ENCODE data around the gene WDR33.
A peak's percentile ranks its signal among the peaks of the same experiment; 100 is the strongest.

The WDR33 gene

DNA sequence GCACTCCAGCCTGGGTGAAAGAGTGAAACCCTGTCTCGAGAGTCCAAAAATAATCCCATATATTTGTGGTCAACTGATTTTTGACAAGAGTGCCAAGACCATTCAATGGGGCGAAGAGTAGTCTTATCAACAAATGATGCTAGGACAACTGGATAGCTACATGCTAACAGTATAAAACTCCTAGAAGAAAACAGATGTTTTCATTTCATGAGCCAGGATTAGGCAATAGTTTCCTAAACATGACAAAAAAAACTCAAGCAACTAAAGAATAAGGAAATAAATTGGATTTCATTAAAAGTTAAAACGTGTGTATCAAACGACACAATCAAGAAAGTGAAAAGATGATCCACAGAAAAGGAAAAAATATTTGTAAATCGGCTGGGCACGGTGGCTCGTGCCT, 141.9 kb downstream of the WDR33 start:
- no peak for TF ChIP-seq NFIC (IDR thresholded peaks at IDR 0.05)
- no peak for TF ChIP-seq RAD21 (IDR thresholded peaks at IDR 0.05; ENCODE audit: low read depth)
- TF ChIP-seq, protein P1, sequence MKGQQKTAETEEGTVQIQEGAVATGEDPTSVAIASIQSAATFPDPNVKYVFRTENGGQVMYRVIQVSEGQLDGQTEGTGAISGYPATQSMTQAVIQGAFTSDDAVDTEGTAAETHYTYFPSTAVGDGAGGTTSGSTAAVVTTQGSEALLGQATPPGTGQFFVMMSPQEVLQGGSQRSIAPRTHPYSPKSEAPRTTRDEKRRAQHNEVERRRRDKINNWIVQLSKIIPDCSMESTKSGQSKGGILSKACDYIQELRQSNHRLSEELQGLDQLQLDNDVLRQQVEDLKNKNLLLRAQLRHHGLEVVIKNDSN (IDR thresholded peaks at IDR 0.05): no peak
- TF ChIP-seq EGR1 (IDR thresholded peaks at IDR 0.05): no peak
- TF ChIP-seq EP300 (IDR thresholded peaks at IDR 0.05; ENCODE audit: borderline replicate concordance): no peak
- no peak for TF ChIP-seq FOXM1 (IDR thresholded peaks at IDR 0.05; ENCODE audit: borderline replicate concordance, low read depth)
- no peak for TF ChIP-seq REST (IDR thresholded peaks at IDR 0.05; ENCODE audit: low read depth)
- no peak for TF ChIP-seq TEAD4 (IDR thresholded peaks at IDR 0.05)
- TF ChIP-seq CEBPB (IDR thresholded peaks at IDR 0.05): no peak
- TF ChIP-seq MAX (IDR thresholded peaks at IDR 0.05): no peak
- TF ChIP-seq TCF12 (IDR thresholded peaks at IDR 0.05; ENCODE audit: low read depth): no peak
- TF ChIP-seq ZBTB7A (IDR thresholded peaks at IDR 0.05; ENCODE audit: low read depth): no peak
- TF ChIP-seq YY1 (IDR thresholded peaks at IDR 0.05; ENCODE audit: low read depth): no peak
- no peak for TF ChIP-seq CREB1 (IDR thresholded peaks at IDR 0.05; ENCODE audit: low read depth)
- no peak for TF ChIP-seq TAF1 (IDR thresholded peaks at IDR 0.05; ENCODE audit: low read depth)

DNA sequence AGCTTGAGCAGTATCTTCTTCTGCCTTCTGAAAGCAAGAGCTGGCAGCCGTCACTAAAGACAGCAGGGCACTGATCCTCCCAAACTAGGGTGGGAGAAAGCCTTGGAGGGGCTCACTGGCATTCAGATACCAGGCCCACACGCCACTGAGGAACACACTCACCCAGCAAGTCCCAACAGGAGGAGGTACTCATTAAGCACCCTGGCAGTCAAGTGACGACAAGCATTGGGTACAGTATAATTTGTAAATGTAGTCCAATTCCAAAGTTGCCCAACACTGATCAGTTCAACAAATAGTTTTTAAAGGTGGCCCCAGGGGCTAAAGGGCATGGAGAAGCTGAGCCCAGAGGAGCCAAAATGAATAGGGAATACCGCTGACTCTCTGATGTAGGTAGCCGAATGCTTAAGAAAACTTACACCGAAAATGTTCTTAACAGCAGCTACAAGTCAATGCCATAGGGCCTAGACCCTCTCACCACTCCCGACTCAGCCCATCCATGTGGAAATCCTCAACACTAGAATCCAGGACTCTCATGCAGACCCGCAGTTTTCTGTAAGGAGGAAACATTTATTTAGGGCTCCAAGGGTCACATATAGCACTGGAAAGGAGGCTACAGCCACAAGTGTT, 145.6 kb downstream of the WDR33 start:
- no peak for TF ChIP-seq YY1 (IDR thresholded peaks at IDR 0.05; ENCODE audit: low read depth)
- TF ChIP-seq NFIC (IDR thresholded peaks at IDR 0.05): no peak
- no peak for TF ChIP-seq ZBTB7A (IDR thresholded peaks at IDR 0.05; ENCODE audit: low read depth)
- no peak for TF ChIP-seq TEAD4 (IDR thresholded peaks at IDR 0.05)
- TF ChIP-seq, protein P1 (IDR thresholded peaks at IDR 0.05): no peak
- TF ChIP-seq CREB1 (IDR thresholded peaks at IDR 0.05; ENCODE audit: low read depth): no peak
- no peak for TF ChIP-seq REST (IDR thresholded peaks at IDR 0.05; ENCODE audit: low read depth)
- no peak for TF ChIP-seq TCF12 (IDR thresholded peaks at IDR 0.05; ENCODE audit: low read depth)
- no peak for TF ChIP-seq RAD21 (IDR thresholded peaks at IDR 0.05; ENCODE audit: low read depth)
- no peak for TF ChIP-seq CEBPB (IDR thresholded peaks at IDR 0.05)
- no peak for TF ChIP-seq EGR1 (IDR thresholded peaks at IDR 0.05)
- no peak for TF ChIP-seq TAF1 (IDR thresholded peaks at IDR 0.05; ENCODE audit: low read depth)
- TF ChIP-seq FOXM1 (IDR thresholded peaks at IDR 0.05; ENCODE audit: borderline replicate concordance, low read depth): no peak
- TF ChIP-seq EP300 (IDR thresholded peaks at IDR 0.05; ENCODE audit: borderline replicate concordance): no peak
- no peak for TF ChIP-seq MAX (IDR thresholded peaks at IDR 0.05)

GRCh38 chr2:127664895-127665225, 146.1 kb downstream of the WDR33 start:
- TF ChIP-seq ZBTB7A (IDR thresholded peaks at IDR 0.05; ENCODE audit: low read depth): no peak
- no peak for TF ChIP-seq TEAD4 (IDR thresholded peaks at IDR 0.05)
- no peak for TF ChIP-seq TCF12 (IDR thresholded peaks at IDR 0.05; ENCODE audit: low read depth)

DNA sequence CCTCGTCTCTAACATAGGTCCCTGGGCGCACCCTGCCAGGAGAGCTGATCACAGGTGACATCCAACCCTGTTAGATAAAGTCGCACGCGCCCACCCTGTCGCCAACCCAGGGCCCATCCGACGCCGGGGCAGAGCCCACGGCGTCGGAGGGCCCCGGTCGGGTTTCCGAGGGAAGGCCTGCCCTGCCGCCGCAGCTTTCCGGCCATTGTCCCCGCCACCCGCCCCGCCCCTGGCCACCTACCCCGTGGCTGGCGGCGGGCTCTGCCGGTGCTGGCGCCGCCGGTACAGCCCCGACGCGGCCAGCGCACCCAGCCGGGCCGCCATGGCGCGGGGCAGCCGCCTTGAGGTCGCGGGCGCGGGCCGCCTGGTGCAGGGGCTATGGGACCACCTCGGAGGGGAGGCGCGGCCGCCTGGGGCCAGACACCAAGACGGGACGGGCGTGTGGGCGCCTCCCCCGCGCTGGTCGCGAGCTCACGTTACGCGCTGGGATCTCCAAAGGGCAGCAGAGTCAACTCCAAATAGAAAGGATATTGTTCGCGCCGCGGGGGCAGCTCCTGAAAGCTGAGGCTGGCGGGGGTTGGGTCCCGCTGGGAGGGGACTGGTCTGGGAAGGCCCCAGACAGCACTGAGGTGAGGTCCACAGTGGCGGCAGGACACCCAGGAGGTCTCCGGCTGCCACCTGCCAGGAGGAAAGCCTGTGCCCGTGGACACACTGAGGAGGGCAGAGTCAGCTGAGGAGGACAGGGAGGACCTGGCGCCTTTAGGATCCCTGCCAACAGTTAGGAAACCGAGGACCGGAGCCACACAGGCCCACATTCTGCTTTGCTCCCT, 146.7 kb downstream of the WDR33 start:
- TF ChIP-seq, protein P1 (IDR thresholded peaks at IDR 0.05): 0 out of 2 replicates have a peak, but pooled peaks have one; percentile 16
- no peak for TF ChIP-seq CEBPB (IDR thresholded peaks at IDR 0.05)
- no peak for TF ChIP-seq RAD21 (IDR thresholded peaks at IDR 0.05; ENCODE audit: low read depth)
- TF ChIP-seq YY1 (IDR thresholded peaks at IDR 0.05; ENCODE audit: low read depth): peak; percentile 23; the same call in 1 of the 2 replicates
- peak; percentile 61 for TF ChIP-seq EGR1 (IDR thresholded peaks at IDR 0.05)
- TF ChIP-seq MAX (IDR thresholded peaks at IDR 0.05): 0 out of 2 replicates have a peak, but pooled peaks have one; percentile 26
- TF ChIP-seq NFIC (IDR thresholded peaks at IDR 0.05): 0 out of 2 replicates have a peak, but pooled peaks have one; percentile 9
- no peak for TF ChIP-seq FOXM1 (IDR thresholded peaks at IDR 0.05; ENCODE audit: borderline replicate concordance, low read depth)
- TF ChIP-seq TCF12 (IDR thresholded peaks at IDR 0.05; ENCODE audit: low read depth): 0 out of 2 replicates have a peak, but pooled peaks have one; percentile 39
- no peak for TF ChIP-seq TEAD4 (IDR thresholded peaks at IDR 0.05)

All from Ishikawa (cell line).